SU-DHL-6 (cell line): ENCODE results near the gene KCNF1.

Experiments
- CTCF ChIP-seq: fragments of 200-600 bp; sonication (generic); IDR thresholded peaks from one replicate; pipeline ENCODE4 v1.5.1; 2017; ENCODE audit warnings: antibody characterized with exemption, mild to moderate bottlenecking, low read length, moderate library complexity; ENCODE audit not compliant: insufficient read depth, poor library complexity, severe bottlenecking
- EZH2phosphoT487 ChIP-seq: fragments of 200-600 bp; sonication (generic), shearing (Covaris generic); conservative IDR thresholded peaks from 2 replicates; pipeline ENCODE4 v1.6.1; 2018; ENCODE audit warnings: mild to moderate bottlenecking, antibody characterized with exemption, low read length, moderate library complexity, mixed read lengths

DNA sequence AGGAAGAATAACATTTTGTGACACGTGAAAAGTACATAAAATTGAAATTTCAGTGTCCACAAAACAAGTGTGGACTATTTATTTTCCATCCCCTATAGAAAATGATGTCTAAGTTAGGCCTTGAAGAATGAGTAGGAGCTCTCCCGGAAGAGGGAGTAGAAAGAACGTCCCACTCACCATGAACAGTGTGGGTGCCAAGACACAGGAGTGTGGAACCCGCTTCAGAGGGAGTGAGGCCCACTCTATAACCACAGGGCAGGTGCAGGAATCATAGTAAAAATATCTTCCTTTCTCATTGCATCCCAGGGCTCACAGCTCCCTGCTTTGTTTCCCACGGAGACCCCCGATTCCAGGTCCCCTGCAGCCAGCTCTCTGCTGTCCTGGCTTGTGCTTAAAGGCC, 5.2 kb downstream of the KCNF1 start:
- TF ChIP-seq CTCF (no peak), EZH2phosphoT487 (no peak)
